ENCODE results near the gene ECM1. TPM values are rescaled to one million over a fixed set of nuclear protein-coding genes. Genes with fewer than 3 reads are reported as not detected.

Gene ECM1
- total and polyA plus RNA-seq, 2 of the 8 experiments (the other 6 are each of a cell fraction or from before 2014, with no cell fraction given) = 0.95 to 0.98 TPM

GRCh38 chr1:150562446-150563339 lies 54.8 kb downstream of the ECM1 start:
- H3K4ac ChIP-seq (replicated peaks; ENCODE audit: insufficient read length, low read depth, low read length) = peak overlapping the region; percentile 41
- DNase-seq (ENCODE audit: low read depth in 1 of 2, low spot score in 2 of 2) (no peak), FAIRE-seq (no peak)
- peak overlapping the region in 3 of 4 experiments; percentile 53 to 78 (median 60); a peak in 6 of 7 replicates for H3K9ac ChIP-seq (replicated peaks in 1 of 4; ENCODE audit: extremely low read depth in 1 of 4, low read depth in 3 of 4, low read length in 3 of 4)
- TF ChIP-seq POLR2A (IDR thresholded peaks at IDR 0.05; ENCODE audit: control extremely low read depth in 1 of 2, low read depth in 2 of 2, low read length in 2 of 2) (0 out of 3 replicates have a peak, but pooled peaks of 1 of the 2 experiments have one; percentile 31), ASH2L (IDR thresholded peaks at IDR 0.05; ENCODE audit: low read length) (peak; percentile 53), POLR2AphosphoS5 (IDR thresholded peaks at IDR 0.05; ENCODE audit: low read depth, low read length) (peak; percentile 49), RNF2 (IDR thresholded peaks at IDR 0.05; ENCODE audit: borderline replicate concordance, low read depth, low read length, missing control alignments, poor library complexity, severe bottlenecking) (no peak), EP300 (IDR thresholded peaks at IDR 0.05; ENCODE audit: borderline replicate concordance in 1 of 2, low read depth in 2 of 2, low read length in 2 of 2) (peak in 1 of 2 experiments; percentile 12; a peak in 1 of 3 replicates), YY1 (IDR thresholded peaks at IDR 0.05; ENCODE audit: low read depth, low read length) (no peak), RXRA (IDR thresholded peaks at IDR 0.05; ENCODE audit: insufficient read depth, low read depth, low read length) (0 out of 2 replicates have a peak, but pooled peaks have one; percentile 25)
- no peaks in the 10 kb centered on the region for H3K27me3 ChIP-seq (replicated peaks in 1 of 4; ENCODE audit: control insufficient read depth in 3 of 4, extremely low read depth in 1 of 4, insufficient read depth in 3 of 4, low read length in 3 of 4)
- H3K4me3 ChIP-seq (ENCODE audit: extremely low read depth in 1 of 4, insufficient read depth in 2 of 4, low read depth in 3 of 4, low read length in 4 of 4) = peak overlapping the region; percentile 42 to 79 (median 70); a peak in 7 of 8 replicates
- H4K5ac ChIP-seq (ENCODE audit: insufficient read length, low read depth, low read length) = peak overlapping the region; percentile 73
- peak overlapping the region; percentile 78; the same call in 1 of the 2 replicates for H2BK20ac ChIP-seq (ENCODE audit: low read length)
- H3K79me2 ChIP-seq (ENCODE audit: control insufficient read depth in 1 of 2, insufficient read depth in 2 of 2, low read length in 2 of 2) = peaks cover 5 to 48% of the 10 kb centered on the region in 2 experiments; a peak in 3 of 4 replicates
- peak overlapping the region; percentile 93 for H3K18ac ChIP-seq (ENCODE audit: extremely low read depth, low read length)
- H2BK12ac ChIP-seq (ENCODE audit: low read depth, low read length) = peak overlapping the region; percentile 95
- 5% methylated on average over 4 of the region's 4 CpGs; no CpG with 5 or more reads in 1 of the 2 experiments for WGBS, 2 experiments (ENCODE audit: extremely low coverage in 1 of 2, insufficient coverage in 1 of 2, insufficient read length in 1 of 2, insufficient replicate concordance in 2 of 2, low coverage in 1 of 2, low lambda C conversion rate in 2 of 2, missing lambda C conversion rate in 1 of 2)
- H2AK5ac ChIP-seq (ENCODE audit: low read depth, low read length) = no peak overlapping the region; the same call in 1 of the 2 replicates
- H3K14ac ChIP-seq (ENCODE audit: insufficient read length) = no peak overlapping the region
- H3K36me3 ChIP-seq (ENCODE audit: control insufficient read depth in 2 of 4, insufficient read depth in 4 of 4, low read length in 3 of 4) = no peaks in the 10 kb centered on the region
- H2AFZ ChIP-seq (ENCODE audit: low read length) = no peak overlapping the region
- H3K23ac ChIP-seq (ENCODE audit: insufficient read length) = no peak overlapping the region
- peaks cover 7% of the 10 kb centered on the region for H3K23me2 ChIP-seq (ENCODE audit: low read depth, low read length)
- no peaks in the 10 kb centered on the region for H3K9me3 ChIP-seq (ENCODE audit: insufficient read depth in 2 of 2, low read depth in 1 of 2, low read length in 1 of 2)
- peaks cover 0 to 2% of the 10 kb centered on the region in 2 experiments for H4K20me1 ChIP-seq (replicated peaks in 1 of 2; ENCODE audit: control insufficient read depth in 1 of 2, insufficient read depth in 2 of 2, low read length in 2 of 2)
- POLR2A ChIA-PET (ENCODE audit: partially characterized antibody) = interaction anchor here (0.6 to 43.7 kb wide), 7 partner anchors 12 to 449 kb away, joined by 4 to 1380 read pairs (median 13); partner anchors contain the start of genes ADAMTSL4, ENSA, FALEC and MCL1
- H2BK15ac ChIP-seq (ENCODE audit: low read length) = peak overlapping the region; percentile 63; the same call in 1 of the 2 replicates
- H4K8ac ChIP-seq (ENCODE audit: extremely low read depth, insufficient read depth, low read length) = peak overlapping the region; percentile 77
- H4K91ac ChIP-seq (replicated peaks; ENCODE audit: insufficient read length, low read length) = peak overlapping the region; percentile 50
- CTCF ChIA-PET (ENCODE audit: partially characterized antibody) = interaction anchor here (0.6 to 13.7 kb wide), 8 partner anchors 9 to 52 kb away, joined by 3 to 210 read pairs (median 15); partner anchors contain the start of gene ADAMTSL4
- H3K56ac ChIP-seq (replicated peaks; ENCODE audit: insufficient read length, low read depth, low read length) = no peak overlapping the region
- H3K4me1 ChIP-seq (replicated peaks in 1 of 4; ENCODE audit: control insufficient read depth in 3 of 4, insufficient read depth in 4 of 4, low read length in 3 of 4) = peaks cover 18 to 34% (median 25%) of the 10 kb centered on the region in 4 experiments
- no peak overlapping the region for H2BK120ac ChIP-seq (replicated peaks; ENCODE audit: low read depth, low read length)
- peak overlapping the region; percentile 97 for H2BK5ac ChIP-seq (ENCODE audit: low read depth, low read length)
- H3K27ac ChIP-seq (ENCODE audit: low read depth, low read length) = peak overlapping the region; percentile 88
- no peaks in the 10 kb centered on the region for H3K79me1 ChIP-seq (ENCODE audit: low read depth, low read length)
- peak overlapping the region; percentile 85 to 95 for H3K4me2 ChIP-seq (ENCODE audit: insufficient read depth in 1 of 2, low read depth in 2 of 2, low read length in 2 of 2)
